Measurements from ENCODE around the gene VGLL4. TPM values are rescaled to one million over a fixed set of nuclear protein-coding genes. Genes with fewer than 3 reads are reported as not detected.

Gene VGLL4
- polyA plus RNA-seq, 3 donors: 8.5 to 13.2 (median 10.0) TPM

- Mint-ChIP-seq H3K4me3 (no peak overlapping the region), H3K36me3 (no peaks in the 10 kb centered on the region), H3K27me3 (ENCODE audit: low read depth in 3 of 3) (peaks cover 0 to 6% (median 6%) of the 10 kb centered on the region in 3 donors), H3K9me3 (no peaks in the 10 kb centered on the region), H3K27ac (no peak overlapping the region), H3K4me1 (peaks cover 11% of the 10 kb centered on the region)
- no peaks in the 10 kb centered on the region for H4K20me1 ChIP-seq (ENCODE audit: insufficient read depth, low read length)
- H3K4me1 ChIP-seq (ENCODE audit: control insufficient read depth in 1 of 2, insufficient read depth in 2 of 2, low read length in 2 of 2): peaks cover 7 to 9% of the 10 kb centered on the region in 2 donors
- intact Hi-C loops (cut with micrococcal nuclease): no loop called here
- no peaks in the 10 kb centered on the region for H3K36me3 ChIP-seq (replicated peaks in 1 of 2; ENCODE audit: control insufficient read depth in 1 of 2, insufficient read depth in 2 of 2, low read length in 2 of 2)
- WGBS (ENCODE audit: insufficient coverage): 95% methylated on average over 7 of the region's 9 CpGs
- no peak overlapping the region for H3K27ac ChIP-seq (ENCODE audit: low read depth in 1 of 2, low read length in 2 of 2)
- no peak for DNase-seq
- no peaks in the 10 kb centered on the region for H3K9me3 ChIP-seq (replicated peaks in 1 of 2; ENCODE audit: control insufficient read depth in 1 of 2, insufficient read depth in 1 of 2, low read length in 2 of 2)
- no peaks in the 10 kb centered on the region for H3K27me3 ChIP-seq (ENCODE audit: control insufficient read depth in 2 of 2, insufficient read depth in 2 of 2, low read length in 2 of 2)
- H3K9ac ChIP-seq (ENCODE audit: insufficient read depth, low read length, poor library complexity, severe bottlenecking): no peak overlapping the region
- no peak for TF ChIP-seq CTCF (IDR thresholded peaks at IDR 0.05)
- no peaks in the 10 kb centered on the region for H3K79me2 ChIP-seq (ENCODE audit: insufficient read depth, low read length)
- H3K4me2 ChIP-seq (replicated peaks; ENCODE audit: extremely low read depth, low read length, poor library complexity, severe bottlenecking): no peak overlapping the region
- no peak overlapping the region for H2AFZ ChIP-seq (ENCODE audit: insufficient read depth, low read depth, low read length, poor library complexity, severe bottlenecking)
- H3K4me3 ChIP-seq (replicated peaks in 1 of 3; ENCODE audit: low read depth in 2 of 3, low read length in 3 of 3): no peak overlapping the region
Observed at GRCh38 chr3:11668243-11669235, 24.8 kb upstream of the VGLL4 start.

GRCh38 chr3:11665331-11665730, 21.6 kb upstream of the VGLL4 start:
- no peaks in the 10 kb centered on the region for H3K4me1 ChIP-seq (ENCODE audit: control insufficient read depth in 1 of 2, insufficient read depth in 2 of 2, low read length in 2 of 2)
- intact Hi-C loops (cut with micrococcal nuclease): no loop called here

More at GRCh38 chr3:11665331-11665730, 21.6 kb upstream of the VGLL4 start:
- H3K9me3 ChIP-seq (replicated peaks in 1 of 2; ENCODE audit: control insufficient read depth in 1 of 2, insufficient read depth in 1 of 2, low read length in 2 of 2): no peaks in the 10 kb centered on the region
- Mint-ChIP-seq H3K36me3 (no peaks in the 10 kb centered on the region), H3K9me3 (peaks cover 0 to 2% (median 0%) of the 10 kb centered on the region in 7 donors), H3K4me1 (peaks cover 13% of the 10 kb centered on the region), H3K27ac (no peak overlapping the region), H3K4me3 (no peak overlapping the region), H3K27me3 (ENCODE audit: low read depth in 3 of 3) (peaks cover 0 to 3% (median 1%) of the 10 kb centered on the region in 3 donors)
- H3K27ac ChIP-seq (ENCODE audit: low read depth in 1 of 2, low read length in 2 of 2): no peak overlapping the region
- H4K20me1 ChIP-seq (ENCODE audit: insufficient read depth, low read length): no peaks in the 10 kb centered on the region
- H3K9ac ChIP-seq (ENCODE audit: insufficient read depth, low read length, poor library complexity, severe bottlenecking): no peak overlapping the region
- no peak overlapping the region for H2AFZ ChIP-seq (ENCODE audit: insufficient read depth, low read depth, low read length, poor library complexity, severe bottlenecking)
- no peaks in the 10 kb centered on the region for H3K27me3 ChIP-seq (ENCODE audit: control insufficient read depth in 2 of 2, insufficient read depth in 2 of 2, low read length in 2 of 2)
- no peak for DNase-seq
- H3K79me2 ChIP-seq (ENCODE audit: insufficient read depth, low read length): no peaks in the 10 kb centered on the region
- no peak for TF ChIP-seq CTCF (IDR thresholded peaks at IDR 0.05)
- no peak overlapping the region for H3K4me3 ChIP-seq (replicated peaks in 1 of 3; ENCODE audit: low read depth in 2 of 3, low read length in 3 of 3)
- no peak overlapping the region for H3K4me2 ChIP-seq (replicated peaks; ENCODE audit: extremely low read depth, low read length, poor library complexity, severe bottlenecking)
- no peaks in the 10 kb centered on the region for H3K36me3 ChIP-seq (replicated peaks in 1 of 2; ENCODE audit: control insufficient read depth in 1 of 2, insufficient read depth in 2 of 2, low read length in 2 of 2)
- 96% methylated on average over 9 of the region's 10 CpGs for WGBS (ENCODE audit: insufficient coverage)
